H9 (cell line): ENCODE data around the gene ADARB2. TPM values are rescaled to one million over a fixed set of nuclear protein-coding genes. Genes with fewer than 3 reads are reported as not detected.

Experiments
- DNase-seq: peaks from one replicate; pipeline ENCODE4 v3.0.0-alpha.2; 2017
- H2AFZ ChIP-seq: one replicate; pipeline ENCODE4 v1.6.1; 2013; ENCODE audit warnings: mild to moderate bottlenecking, low read length, control low read depth, moderate library complexity
- H2AK5ac ChIP-seq: 2 replicates; pipeline ENCODE4 v1.6.1; 2013; ENCODE audit warnings: low read length, control low read depth, mixed read lengths; ENCODE audit not compliant: insufficient read length
- H2BK120ac ChIP-seq: one replicate; pipeline ENCODE4 v1.6.1; 2013; ENCODE audit warnings: low read depth, mild to moderate bottlenecking, low read length, control low read depth, inconsistent platforms; ENCODE audit not compliant: poor library complexity, severe bottlenecking
- H2BK12ac ChIP-seq: 2 replicates; pipeline ENCODE4 v1.6.1; 2013; ENCODE audit warnings: low read length, control low read depth, mixed read lengths, low read depth; ENCODE audit not compliant: insufficient read length
- H2BK15ac ChIP-seq: 2 replicates; pipeline ENCODE4 v1.6.1; 2013; ENCODE audit warnings: low read depth, low read length, control low read depth
- H2BK20ac ChIP-seq: one replicate; pipeline ENCODE4 v1.6.1; 2013; ENCODE audit warnings: low read depth, mild to moderate bottlenecking, low read length, control low read depth, inconsistent platforms; ENCODE audit not compliant: poor library complexity, severe bottlenecking
- H2BK5ac ChIP-seq: 2 replicates; pipeline ENCODE4 v1.6.1; 2013; ENCODE audit warnings: low read length, control low read depth, mixed read lengths; ENCODE audit not compliant: insufficient read length
- H3K14ac ChIP-seq: 2 replicates; pipeline ENCODE4 v1.6.1; 2013; ENCODE audit warnings: low read length, control low read depth; ENCODE audit not compliant: insufficient read depth
- H3K18ac ChIP-seq: 2 replicates; pipeline ENCODE4 v1.6.1; 2013; ENCODE audit warnings: low read depth, mild to moderate bottlenecking, mixed read lengths, low read length, control low read depth; ENCODE audit not compliant: insufficient read length
- H3K23ac ChIP-seq: 2 replicates; pipeline ENCODE4 v1.6.1; 2013; ENCODE audit warnings: low read length, control low read depth, mixed read lengths, low read depth; ENCODE audit not compliant: insufficient read length
- H3K23me2 ChIP-seq: 2 replicates; pipeline ENCODE4 v1.6.1; 2013; ENCODE audit warnings: low read depth, mild to moderate bottlenecking, mixed read lengths, low read length, control low read depth; ENCODE audit not compliant: insufficient read length, poor library complexity, severe bottlenecking
- H3K27ac ChIP-seq: 2 replicates; pipeline ENCODE4 v1.5.1; 2013; ENCODE audit warnings: low read length, control low read depth, mixed read lengths, low read depth; ENCODE audit not compliant: insufficient read length
- H3K27me3 ChIP-seq: 2 replicates; pipeline ENCODE4 v1.6.1; 2013; ENCODE audit warnings: low read length, control low read depth, inconsistent platforms; ENCODE audit not compliant: insufficient read depth
- H3K4ac ChIP-seq: 2 replicates; pipeline ENCODE4 v1.6.1; 2013; ENCODE audit warnings: low read depth, mild to moderate bottlenecking, control low read depth, inconsistent platforms, low read length, moderate library complexity
- H3K4me1 ChIP-seq: 2 replicates; pipeline ENCODE4 v1.6.1; 2013; ENCODE audit warnings: low read length, control low read depth, inconsistent platforms; ENCODE audit not compliant: insufficient read depth
- H3K4me2 ChIP-seq: 2 replicates; pipeline ENCODE4 v1.6.1; 2013; ENCODE audit warnings: low read length, control low read depth, mixed read lengths; ENCODE audit not compliant: insufficient read length, insufficient read depth
- H3K56ac ChIP-seq: 2 replicates; pipeline ENCODE4 v1.6.1; 2013; ENCODE audit warnings: low read depth, mild to moderate bottlenecking, mixed read lengths, low read length, control low read depth; ENCODE audit not compliant: insufficient read length
- H3K79me1 ChIP-seq: 2 replicates; pipeline ENCODE4 v1.6.1; 2013; ENCODE audit warnings: low read depth, mild to moderate bottlenecking, moderate library complexity, low read length, control low read depth, inconsistent platforms; ENCODE audit not compliant: insufficient read depth, poor library complexity, severe bottlenecking
- H3K79me2 ChIP-seq: 2 replicates; pipeline ENCODE4 v1.6.1; 2013; ENCODE audit warnings: low read length, control low read depth, inconsistent platforms; ENCODE audit not compliant: insufficient read depth
- H3K9ac ChIP-seq: 2 replicates; pipeline ENCODE4 v1.6.1; 2013; ENCODE audit warnings: low read length, control low read depth, mixed read lengths; ENCODE audit not compliant: insufficient read length; ENCODE audit errors: extremely low read depth
- H3K9me3 ChIP-seq: one replicate; pipeline ENCODE4 v1.6.1; 2013; ENCODE audit warnings: low read depth, low read length, inconsistent platforms; ENCODE audit not compliant: control insufficient read depth
- H3T11ph ChIP-seq: one replicate; pipeline ENCODE4 v1.6.1; 2013; ENCODE audit warnings: mild to moderate bottlenecking, low read length, control low read depth, inconsistent platforms
- H4K20me1 ChIP-seq: one replicate; pipeline ENCODE4 v1.6.1; 2013; ENCODE audit not compliant: control insufficient read depth, insufficient read length, insufficient read depth
- H4K5ac ChIP-seq: 2 replicates; pipeline ENCODE4 v1.6.1; 2013; ENCODE audit warnings: low read depth, mild to moderate bottlenecking, mixed read lengths, low read length, control low read depth; ENCODE audit not compliant: insufficient read length
- H4K8ac ChIP-seq: replicated peaks from 2 replicates; pipeline ENCODE4 v1.6.1; 2013; ENCODE audit warnings: low read length, control low read depth, mixed read lengths, low read depth; ENCODE audit not compliant: insufficient read length
- H4K91ac ChIP-seq: 2 replicates; pipeline ENCODE4 v1.6.1; 2013; ENCODE audit warnings: low read depth, mild to moderate bottlenecking, moderate library complexity, mixed read lengths, low read length, control low read depth; ENCODE audit not compliant: insufficient read length
- H3K27ac Mint-ChIP-seq, 3 experiments: 2 replicates in 2 of 3; 3 replicates in 1 of 3; pipeline ENCODE4 v1.8.0; 2020 to 2021; ENCODE audit warnings: mixed read lengths in 3 of 3, mild to moderate bottlenecking in 1 of 3, moderate library complexity in 1 of 3
- H3K27me3 Mint-ChIP-seq: 2 replicates; pipeline ENCODE4 v1.8.0; 2021; ENCODE audit warnings: low read depth, mild to moderate bottlenecking, moderate library complexity, mixed read lengths
- H3K36me3 Mint-ChIP-seq, 3 experiments: 2 replicates in 2 of 3; 3 replicates in 1 of 3; pipeline ENCODE4 v1.8.0; 2020 to 2021; ENCODE audit warnings: low read depth in 3 of 3, mixed read lengths in 3 of 3; ENCODE audit not compliant: insufficient read depth in 1 of 3
- H3K4me1 Mint-ChIP-seq, 2 experiments: 2 replicates each; pipeline ENCODE4 v1.8.0; 2020; ENCODE audit warnings: mixed read lengths in 2 of 2
- H3K4me3 Mint-ChIP-seq, 2 experiments: 2 replicates in 1 of 2; 3 replicates in 1 of 2; pipeline ENCODE4 v1.8.0; 2020 to 2021; ENCODE audit warnings: mild to moderate bottlenecking in 2 of 2, mixed read lengths in 2 of 2, moderate library complexity in 1 of 2
- H3K9me3 Mint-ChIP-seq, 2 experiments: 2 replicates in 1 of 2; 3 replicates in 1 of 2; pipeline ENCODE4 v1.8.0; 2020; ENCODE audit warnings: mild to moderate bottlenecking in 2 of 2, mixed read lengths in 2 of 2, moderate library complexity in 1 of 2
- CTCF ChIP-seq: fragments of 200-600 bp; sonication (generic); conservative IDR thresholded peaks from 3 replicates; pipeline ENCODE4 v1.8.0; 2021; ENCODE audit warnings: antibody characterized with exemption, mild to moderate bottlenecking
- WGBS: extraction: QIAGEN DNeasy Blood & Tissue Kit; methylation state at CpG from one replicate; pipeline ENCODE4 v1.1.7; 2013; ENCODE audit warnings: missing lambda C conversion rate, low lambda C conversion rate, mixed read lengths; ENCODE audit not compliant: insufficient read length; ENCODE audit errors: extremely low coverage; 5-methylcytosine and 5-hydroxymethylcytosine counted together
- total RNA-seq: library from RNA; stranded (reverse); gene quantifications from 2 replicates; pipeline ENCODE4 v1.2.1, GENCODE V29; 2021

ADARB2 gene
- total RNA-seq, 1 experiment from 2014 or later = 0.87 TPM

DNA sequence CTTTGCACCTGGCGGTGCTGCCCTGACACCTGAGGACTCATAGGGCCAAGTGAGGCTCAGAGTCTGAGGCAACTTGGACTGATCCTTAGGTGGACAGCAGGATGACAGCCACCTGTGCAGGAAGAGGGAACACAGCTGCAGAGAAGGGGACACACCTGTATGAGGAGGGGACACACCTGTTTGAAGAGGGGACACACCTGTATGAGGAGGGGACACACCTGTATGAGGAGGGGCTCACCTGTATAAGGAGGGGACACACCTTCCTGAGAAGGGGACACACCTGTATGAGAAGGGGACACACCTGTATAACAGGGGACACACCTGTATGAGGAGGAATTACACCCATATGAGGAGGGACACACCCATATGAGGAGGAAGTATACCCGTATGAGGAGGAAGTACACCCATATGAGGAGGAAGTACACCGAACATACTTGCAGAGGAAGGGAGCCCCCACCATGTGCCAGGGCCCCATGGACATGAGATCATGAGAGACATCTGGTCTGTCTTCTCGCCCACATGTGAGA lies 285.9 kb downstream of the ADARB2 start:
- no peak overlapping the region for H3K18ac ChIP-seq

More for the DNA sequence above, 285.9 kb downstream of the ADARB2 start:
- Histone ChIP-seq H3K9ac (no peak overlapping the region), H4K20me1 (no peaks in the 10 kb centered on the region), H3K14ac (no peak overlapping the region), H3K27ac (no peak overlapping the region), H2BK20ac (no peak overlapping the region), H3K4me2 (no peak overlapping the region), H4K5ac (no peak overlapping the region), H3K56ac (no peak overlapping the region), H2AFZ (no peak overlapping the region), H4K8ac (no peak overlapping the region), H2BK12ac (no peak overlapping the region), H3K23ac (no peak overlapping the region), H2BK15ac (no peak overlapping the region), H2AK5ac (no peak overlapping the region), H3K79me2 (no peaks in the 10 kb centered on the region), H2BK120ac (no peak overlapping the region), H2BK5ac (no peak overlapping the region), H3K23me2 (no peaks in the 10 kb centered on the region), H4K91ac (no peak overlapping the region), H3K4ac (no peak overlapping the region), H3K79me1 (no peaks in the 10 kb centered on the region), H3K27me3 (no peaks in the 10 kb centered on the region), H3K4me1 (peaks cover 10% of the 10 kb centered on the region; the same call in 1 of the 2 replicates), H3K9me3 (no peaks in the 10 kb centered on the region), H3T11ph (no peak overlapping the region)
- DNase-seq = no peak
- H3K4me3 Mint-ChIP-seq = no peak overlapping the region
- H3K9me3 Mint-ChIP-seq = no peaks in the 10 kb centered on the region
- H3K4me1 Mint-ChIP-seq = peaks cover 13 to 20% of the 10 kb centered on the region in 2 experiments
- no peak overlapping the region for H3K27ac Mint-ChIP-seq
- H3K27me3 Mint-ChIP-seq = peaks cover 1% of the 10 kb centered on the region
- H3K36me3 Mint-ChIP-seq = peaks cover 0 to 2% (median 2%) of the 10 kb centered on the region in 3 experiments; a peak in 4 of 7 replicates
- WGBS = no CpG with 5 or more reads among the region's 4 CpGs
- no peak for TF ChIP-seq CTCF
